Dedifferentiated amniotic fluid mesenchymal stem cell (primary cell): ENCODE results near the gene ASB4.
"Not testable (repeated sequence)": the region's sequence is repeated elsewhere in the genome, so short reads cannot be mapped to it uniquely, and the experiment has no call there.

Experiments
- DNase-seq: peaks from one replicate; pipeline ENCODE4 v3.0.0-alpha.2; 2016; ENCODE audit errors: extremely low spot score

Gene ASB4

GRCh38 chr7:95485391-95486123 is at the start of gene ASB4:
Gene ASB4 (plus strand): TSS chr7:95485943. CDS start chr7:95485972, 29 bp downstream.
- no peak for DNase-seq

GRCh38 chr7:95436407-95436806 is 49.3 kb upstream of the ASB4 start:
- no peak for DNase-seq

GRCh38 chr7:95440394-95441038 is 45.2 kb upstream of the ASB4 start:
- DNase-seq = no peak

- no peak for DNase-seq
Measured at GRCh38 chr7:95441042-95441823, 44.5 kb upstream of the ASB4 start.

- no peak for DNase-seq
Measured at GRCh38 chr7:95444796-95445195, 40.9 kb upstream of the ASB4 start.

GRCh38 chr7:95446618-95447017 is 39.1 kb upstream of the ASB4 start:
- no peak for DNase-seq

- no peak for DNase-seq
Measured at GRCh38 chr7:95454438-95455045, 31.2 kb upstream of the ASB4 start.

- no peak for DNase-seq
Measured at GRCh38 chr7:95457947-95458346, 27.8 kb upstream of the ASB4 start.

GRCh38 chr7:95460653-95461052 is 25.1 kb upstream of the ASB4 start:
- DNase-seq = not testable (repeated sequence)

GRCh38 chr7:95467912-95468607 is 17.7 kb upstream of the ASB4 start:
- no peak for DNase-seq

- DNase-seq = no peak
Measured at GRCh38 chr7:95469187-95469586, 16.6 kb upstream of the ASB4 start.

- DNase-seq = no peak
Measured at GRCh38 chr7:95469848-95470247, 15.9 kb upstream of the ASB4 start.

GRCh38 chr7:95470452-95470851 is 15.3 kb upstream of the ASB4 start:
- no peak for DNase-seq

- no peak for DNase-seq
Measured at GRCh38 chr7:95471071-95471470, 14.7 kb upstream of the ASB4 start.

- peak; percentile 30 for DNase-seq
Measured at GRCh38 chr7:95472581-95473161, 13.1 kb upstream of the ASB4 start.

- no peak for DNase-seq
Measured at GRCh38 chr7:95473276-95473985, 12.3 kb upstream of the ASB4 start.

GRCh38 chr7:95476072-95476847 is 9.5 kb upstream of the ASB4 start:
- no peak for DNase-seq

- DNase-seq = peak; percentile 76
Measured at GRCh38 chr7:95476904-95477594, 8.7 kb upstream of the ASB4 start.
